D721Med (cell line): ENCODE results near the gene UTF1.
"Not testable (repeated sequence)": the region's sequence is repeated elsewhere in the genome, so short reads cannot be mapped to it uniquely, and the experiment has no call there.

ENCODE experiments used
- DNase-seq: peaks from one replicate; pipeline ENCODE4 v3.0.0; 2011; ENCODE audit warnings: low spot score; ENCODE audit not compliant: insufficient read length
- FAIRE-seq: peaks from 2 replicates; lab custom pipeline; 2011; peaks lifted over from hg19 to GRCh38; lab: Jason Lieb, UNC
- CTCF ChIP-seq: IDR thresholded peaks from 2 replicates; pipeline ENCODE4 v1.5.1; 2012; ENCODE audit warnings: mild to moderate bottlenecking, control low read depth; ENCODE audit not compliant: insufficient read depth; ENCODE audit errors: missing control alignments

UTF1 gene

DNA sequence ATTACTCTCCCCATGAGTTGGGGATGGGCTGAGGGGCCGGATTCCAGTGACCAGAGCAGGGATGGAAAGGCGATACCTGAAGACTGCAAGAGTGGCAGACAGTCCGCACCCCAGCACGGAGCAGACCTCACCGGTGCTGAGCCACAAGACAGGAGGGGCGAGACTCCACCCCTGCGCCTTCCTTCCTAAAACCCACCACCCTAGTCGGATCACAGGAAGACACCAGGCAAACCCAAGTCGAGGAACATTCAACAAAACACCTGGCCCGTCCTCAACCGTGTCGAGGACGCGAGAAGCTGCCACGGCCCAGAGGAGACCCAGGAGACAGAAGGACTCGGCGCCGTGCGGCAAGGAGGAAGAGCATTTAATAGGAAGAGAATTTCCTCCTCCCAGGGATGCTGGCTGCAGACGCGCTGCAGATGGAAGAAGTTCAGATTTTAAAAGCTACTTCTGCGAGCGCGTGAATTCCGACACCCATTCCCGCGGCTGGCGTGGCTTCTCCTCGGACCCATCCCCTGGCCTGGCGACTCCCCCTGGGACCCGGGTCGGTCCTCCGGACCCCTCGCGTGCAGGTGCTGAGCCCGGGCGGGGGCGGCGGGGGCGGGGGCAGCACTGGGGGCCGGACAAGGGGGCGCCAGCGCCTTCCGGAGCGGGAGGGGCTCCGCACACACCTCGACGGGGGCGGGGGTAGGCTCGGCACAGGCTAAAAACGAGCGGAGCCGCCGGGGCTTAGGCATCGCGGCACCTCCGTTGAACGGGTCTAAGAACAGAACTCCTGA lies 563 bp upstream of the UTF1 start:
- no peak for DNase-seq
- no peak for FAIRE-seq
- no peak for TF ChIP-seq CTCF

GRCh38 chr10:133230387-133231195 lies 574 bp downstream of the UTF1 start:
- FAIRE-seq = no peak
- TF ChIP-seq CTCF = no peak
- DNase-seq = no peak

DNA sequence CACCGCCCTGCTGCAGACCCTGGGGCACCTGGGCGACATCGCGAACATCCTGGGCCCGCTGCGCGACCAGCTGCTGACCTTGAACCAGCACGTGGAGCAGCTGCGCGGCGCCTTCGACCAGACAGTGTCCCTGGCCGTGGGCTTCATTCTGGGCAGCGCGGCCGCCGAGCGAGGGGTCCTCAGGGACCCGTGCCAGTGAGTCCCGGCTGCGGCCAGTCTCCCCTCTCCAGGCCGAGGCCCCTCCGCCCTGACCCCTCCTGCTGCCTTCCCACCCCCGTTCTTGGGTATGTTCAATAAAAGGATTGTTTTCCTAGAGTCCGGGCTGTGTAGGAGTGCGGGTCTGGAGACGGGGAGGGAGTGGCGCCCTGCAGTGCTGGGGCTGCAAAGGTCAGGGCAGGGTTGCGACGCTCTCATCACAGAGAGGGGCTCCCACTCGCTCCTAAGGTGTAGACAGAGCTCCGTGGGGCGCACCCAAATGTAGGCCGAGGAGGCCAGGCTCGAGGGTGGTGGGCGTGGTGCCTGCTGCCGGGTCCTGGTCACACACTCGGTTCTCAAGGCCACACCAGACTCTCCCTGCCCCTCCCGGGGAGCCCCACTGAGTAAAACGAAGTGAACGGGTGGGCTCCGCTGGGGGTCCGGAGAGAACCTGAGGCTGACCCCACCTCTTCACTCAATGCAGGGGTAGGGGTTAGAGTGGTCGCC lies 1.4 kb downstream of the UTF1 start:
- no peak for FAIRE-seq
- no peak for DNase-seq
- TF ChIP-seq CTCF = no peak

DNA sequence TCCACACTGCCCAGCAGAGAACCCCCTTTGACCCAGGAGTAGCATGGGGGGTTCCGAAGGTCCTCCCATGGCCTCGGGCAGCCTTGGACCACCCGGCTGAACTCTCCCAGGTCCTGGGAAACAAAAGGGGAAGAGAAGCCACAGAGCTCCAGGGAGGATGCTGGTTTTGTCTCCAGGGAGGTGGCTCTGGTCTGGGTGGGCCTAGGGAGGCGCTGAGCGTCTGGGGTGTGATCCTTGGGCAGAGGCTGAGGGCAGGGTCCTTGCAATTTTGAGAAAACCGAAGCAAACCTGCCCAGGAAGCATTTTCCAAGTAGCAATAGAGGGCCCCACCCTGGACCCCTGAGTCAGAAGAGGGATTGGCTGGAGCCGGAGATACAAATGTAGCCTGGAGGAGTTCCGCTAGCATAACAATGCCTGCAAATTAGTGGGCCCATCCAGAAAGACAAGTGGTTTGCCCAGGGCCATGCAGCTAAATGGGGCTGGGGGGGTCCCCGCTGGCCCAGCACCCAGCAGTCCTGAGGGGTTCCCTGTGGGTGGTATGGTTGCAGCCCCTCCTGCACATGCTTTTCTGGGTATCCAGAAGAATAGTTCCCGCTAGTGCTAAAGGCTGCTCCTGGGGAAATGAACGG lies 2.0 kb downstream of the UTF1 start:
- FAIRE-seq (no peak), DNase-seq (no peak)
- TF ChIP-seq CTCF = no peak

GRCh38 chr10:133234796-133235195 lies 4.8 kb downstream of the UTF1 start:
- not testable (repeated sequence) for FAIRE-seq

GRCh38 chr10:133235265-133235855 lies 5.3 kb downstream of the UTF1 start:
- no peak for DNase-seq
- no peak for FAIRE-seq
- TF ChIP-seq CTCF = no peak

More at GRCh38 chr10:133234796-133235195, 4.8 kb downstream of the UTF1 start:
- not testable (repeated sequence) for DNase-seq

DNA sequence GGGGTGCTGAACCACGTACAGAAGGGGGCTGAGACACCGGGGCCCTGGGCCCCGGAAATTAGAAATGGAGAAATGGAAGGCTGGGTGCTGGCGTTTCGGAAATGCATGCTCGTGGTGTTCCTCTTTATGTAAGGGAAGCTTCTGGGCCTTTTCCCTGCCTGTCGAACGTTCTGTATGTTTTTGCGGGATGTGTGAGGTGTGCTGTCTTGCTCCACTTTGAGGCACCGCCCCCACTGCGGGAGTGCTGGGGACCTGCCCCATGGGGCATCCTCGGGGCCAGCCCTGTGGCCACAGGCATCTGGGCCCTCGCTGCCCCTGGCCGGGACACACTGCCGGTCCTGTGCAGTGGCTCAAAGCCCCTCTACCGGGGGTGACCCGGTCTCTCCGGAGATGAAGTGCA lies 5.9 kb downstream of the UTF1 start:
- no peak for DNase-seq
- no peak for FAIRE-seq

More for the DNA sequence above, 5.9 kb downstream of the UTF1 start:
- TF ChIP-seq CTCF = no peak
